Astrocyte of the spinal cord (primary cell): Measurements from ENCODE around the gene FAM151A.
A peak's percentile ranks its signal among the peaks of the same experiment; 100 is the strongest.

Experiments used
- DNase-seq: peaks from one replicate; pipeline ENCODE4 v3.0.0; 2011; ENCODE audit warnings: low read depth, low spot score
- H3K4me3 ChIP-seq: 2 replicates; pipeline ENCODE4 v1.5.1; 2011; ENCODE audit warnings: low read depth, mild to moderate bottlenecking, low read length, moderate library complexity
- CTCF ChIP-seq: IDR thresholded peaks from 2 replicates; pipeline ENCODE4 v1.5.1; 2012; ENCODE audit warnings: low read depth, mild to moderate bottlenecking, low read length, inconsistent platforms
- in situ Hi-C: cut with HindIII; loops from 2 replicates; pipeline ENCODE4 v1.10.0; 2017; ENCODE audit warnings: low sequenced_read_pairs

The FAM151A gene

GRCh38 chr1:54650417-54650816, 27.1 kb upstream of the FAM151A start:
- no peak for DNase-seq
- H3K4me3 ChIP-seq: no peak overlapping the region
- in situ Hi-C loops: no loop called here
- no peak for TF ChIP-seq CTCF

- no peak for TF ChIP-seq CTCF
- in situ Hi-C loops: no loop called here
- no peak for DNase-seq
- H3K4me3 ChIP-seq: no peak overlapping the region
Observed at GRCh38 chr1:54649921-54650320, 26.6 kb upstream of the FAM151A start.

- no peak overlapping the region for H3K4me3 ChIP-seq
- TF ChIP-seq CTCF: no peak
- no peak for DNase-seq
- in situ Hi-C loops: no loop called here
Observed at GRCh38 chr1:54649130-54649898, 26.0 kb upstream of the FAM151A start.

GRCh38 chr1:54645806-54646676, 22.7 kb upstream of the FAM151A start:
- no peak for DNase-seq
- no peak overlapping the region for H3K4me3 ChIP-seq
- in situ Hi-C loops: no loop called here
- no peak for TF ChIP-seq CTCF

- in situ Hi-C loops: no loop called here
- H3K4me3 ChIP-seq: no peak overlapping the region
- peak; percentile 6 for DNase-seq
- no peak for TF ChIP-seq CTCF
Observed at GRCh38 chr1:54643736-54644135, 20.4 kb upstream of the FAM151A start.

GRCh38 chr1:54640863-54641836, 17.8 kb upstream of the FAM151A start, which contains the start of gene MROH7:
TSS of gene MROH7 (plus strand) at chr1:54641786. CDS start at chr1:54652927, 11,141 bp downstream.
- no peak within 1 kb of the TSS for H3K4me3 ChIP-seq

More at GRCh38 chr1:54640863-54641836, 17.8 kb upstream of the FAM151A start, which contains the start of gene MROH7:
- no peak for TF ChIP-seq CTCF
- no peak for DNase-seq
- in situ Hi-C loops: no loop called here
